ENCODE results near the gene AHRR. TPM values are rescaled to one million over a fixed set of nuclear protein-coding genes. Genes with fewer than 3 reads are reported as not detected.
"Not testable (repeated sequence)": the region's sequence is repeated elsewhere in the genome, so short reads cannot be mapped to it uniquely, and the experiment has no call there.

Gene AHRR
- total RNA-seq, 2 experiments from 2014 or later: 2.2 to 3.4 TPM

DNA sequence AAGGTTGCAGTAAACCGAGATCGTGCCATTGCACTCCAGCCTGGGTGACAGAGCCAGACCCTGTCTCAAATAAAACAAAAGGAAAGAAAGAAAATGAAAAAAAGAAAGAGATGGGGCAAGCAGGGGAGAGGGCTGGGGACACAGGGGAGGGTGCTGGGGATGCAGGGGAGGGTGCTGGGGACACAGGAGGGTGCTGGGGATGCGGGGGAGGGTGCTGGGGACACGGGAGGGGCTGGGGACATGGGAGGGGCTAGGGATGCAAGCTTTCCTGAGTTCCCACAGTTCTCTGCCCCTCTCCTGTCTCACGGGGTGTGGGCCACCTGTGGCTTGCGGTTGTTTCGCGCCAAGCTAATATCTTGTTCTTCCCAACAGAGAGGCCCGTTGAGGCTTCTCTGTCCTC lies 42.9 kb upstream of the AHRR start:
- CTCF ChIA-PET (ENCODE audit: unreplicated experiment): no interaction called here
- Histone ChIP-seq H3K4me1 (ENCODE audit: insufficient read depth, low read length, poor library complexity, severe bottlenecking) (peaks cover 2% of the 10 kb centered on the region), H3K4me2 (ENCODE audit: low read length) (no peak overlapping the region), H3K36me3 (ENCODE audit: insufficient read depth, low read length) (peaks cover 76% of the 10 kb centered on the region), H3K79me2 (ENCODE audit: insufficient read depth, low read depth, low read length) (peaks cover 61% of the 10 kb centered on the region), H2AFZ (ENCODE audit: low read length) (no peak overlapping the region), H3K9me2 (ENCODE audit: insufficient read depth, low read length) (no peaks in the 10 kb centered on the region), H3K9me3 (ENCODE audit: low read length) (no peaks in the 10 kb centered on the region), H3K27ac (ENCODE audit: low read depth, low read length, poor library complexity, severe bottlenecking) (no peak overlapping the region), H4K20me1 (ENCODE audit: insufficient read depth, low read length) (no peaks in the 10 kb centered on the region), H3K4me3 (ENCODE audit: low read depth, low read length, poor library complexity, severe bottlenecking) (no peak overlapping the region)
- no peak for TF ChIP-seq EZH2phosphoT487 (IDR thresholded peaks at IDR 0.05; ENCODE audit: borderline replicate concordance, low read depth, low read length)
- TF ChIP-seq, protein P1, sequence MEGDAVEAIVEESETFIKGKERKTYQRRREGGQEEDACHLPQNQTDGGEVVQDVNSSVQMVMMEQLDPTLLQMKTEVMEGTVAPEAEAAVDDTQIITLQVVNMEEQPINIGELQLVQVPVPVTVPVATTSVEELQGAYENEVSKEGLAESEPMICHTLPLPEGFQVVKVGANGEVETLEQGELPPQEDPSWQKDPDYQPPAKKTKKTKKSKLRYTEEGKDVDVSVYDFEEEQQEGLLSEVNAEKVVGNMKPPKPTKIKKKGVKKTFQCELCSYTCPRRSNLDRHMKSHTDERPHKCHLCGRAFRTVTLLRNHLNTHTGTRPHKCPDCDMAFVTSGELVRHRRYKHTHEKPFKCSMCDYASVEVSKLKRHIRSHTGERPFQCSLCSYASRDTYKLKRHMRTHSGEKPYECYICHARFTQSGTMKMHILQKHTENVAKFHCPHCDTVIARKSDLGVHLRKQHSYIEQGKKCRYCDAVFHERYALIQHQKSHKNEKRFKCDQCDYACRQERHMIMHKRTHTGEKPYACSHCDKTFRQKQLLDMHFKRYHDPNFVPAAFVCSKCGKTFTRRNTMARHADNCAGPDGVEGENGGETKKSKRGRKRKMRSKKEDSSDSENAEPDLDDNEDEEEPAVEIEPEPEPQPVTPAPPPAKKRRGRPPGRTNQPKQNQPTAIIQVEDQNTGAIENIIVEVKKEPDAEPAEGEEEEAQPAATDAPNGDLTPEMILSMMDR (conservative IDR thresholded peaks at IDR 0.05; ENCODE audit: low read length): no peak
- BruUV-seq (replicated peaks): no TSS peak
- intact Hi-C loops (cut with micrococcal nuclease; ENCODE audit: unreplicated experiment): no loop called here
- DNase-seq (ENCODE audit: low spot score): no peak
- POLR2A ChIA-PET: interaction anchor here (0.9 kb wide), 1 partner anchor 13 kb away, joined by 4 read pairs; no protein-coding TSS in a partner anchor

GRCh38 chr5:279051-279665 lies 42.4 kb upstream of the AHRR start:
- BruUV-seq (replicated peaks); CTCF ChIA-PET (ENCODE audit: unreplicated experiment); intact Hi-C loops (cut with micrococcal nuclease; ENCODE audit: unreplicated experiment): not testable (repeated sequence)

DNA sequence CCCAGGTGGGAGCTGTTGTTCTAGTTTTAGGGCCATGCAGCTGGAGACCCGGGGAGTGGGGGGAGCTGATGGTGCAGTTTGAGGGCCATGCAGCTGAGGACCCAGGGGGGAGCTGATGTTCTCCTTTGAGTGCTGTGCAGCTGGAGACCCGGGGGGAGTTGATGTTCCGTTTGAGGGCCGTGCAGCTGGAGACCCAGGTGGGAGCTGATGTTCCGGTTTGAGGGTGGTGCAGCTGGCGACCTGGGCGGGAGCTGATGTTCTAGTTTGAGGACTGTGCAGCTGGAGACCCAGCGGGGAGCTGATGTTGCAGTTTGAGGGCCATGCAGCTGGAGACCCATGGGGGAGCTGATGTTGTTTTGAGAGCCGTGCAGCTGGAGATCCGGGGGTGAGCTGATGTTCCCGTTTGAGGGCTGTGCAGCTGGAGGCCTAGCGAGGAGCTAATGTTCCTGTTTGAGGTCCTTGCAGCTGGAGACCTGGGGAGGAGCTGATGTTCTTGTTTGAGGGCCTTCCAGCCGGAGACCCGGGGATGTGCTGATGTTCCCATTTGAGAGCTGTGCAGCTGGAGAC lies 35.4 kb upstream of the AHRR start:
- Histone ChIP-seq H3K4me1 (ENCODE audit: insufficient read depth, low read length, poor library complexity, severe bottlenecking) (no peaks in the 10 kb centered on the region), H3K4me2 (ENCODE audit: low read length) (no peak overlapping the region), H3K4me3 (ENCODE audit: low read depth, low read length, poor library complexity, severe bottlenecking) (no peak overlapping the region), H3K9me3 (ENCODE audit: low read length) (no peaks in the 10 kb centered on the region), H4K20me1 (ENCODE audit: insufficient read depth, low read length) (no peaks in the 10 kb centered on the region), H3K27ac (ENCODE audit: low read depth, low read length, poor library complexity, severe bottlenecking) (peak overlapping the region; percentile 62), H3K9me2 (ENCODE audit: insufficient read depth, low read length) (no peaks in the 10 kb centered on the region), H3K79me2 (ENCODE audit: insufficient read depth, low read depth, low read length) (peaks cover 66% of the 10 kb centered on the region), H3K36me3 (ENCODE audit: insufficient read depth, low read length) (peaks cover 69% of the 10 kb centered on the region), H2AFZ (ENCODE audit: low read length) (no peak overlapping the region)
- BruUV-seq (replicated peaks): no TSS peak
- TF ChIP-seq EZH2phosphoT487 (IDR thresholded peaks at IDR 0.05; ENCODE audit: borderline replicate concordance, low read depth, low read length): no peak
- TF ChIP-seq, protein P1 (conservative IDR thresholded peaks at IDR 0.05; ENCODE audit: low read length): no peak
- ChIA-PET CTCF (ENCODE audit: unreplicated experiment) (no interaction called here), POLR2A (interaction anchor here (0.8 kb wide), 1 partner anchor 195 kb away, joined by 4 read pairs; no protein-coding TSS in a partner anchor)
- intact Hi-C loops (cut with micrococcal nuclease; ENCODE audit: unreplicated experiment): no loop called here
- peak; percentile 27 for DNase-seq (ENCODE audit: low spot score)

More at GRCh38 chr5:279051-279665, 42.4 kb upstream of the AHRR start:
- H3K36me3 ChIP-seq (ENCODE audit: insufficient read depth, low read length): peaks cover 76% of the 10 kb centered on the region
- H2AFZ ChIP-seq (ENCODE audit: low read length); H3K4me3 ChIP-seq (ENCODE audit: low read depth, low read length, poor library complexity, severe bottlenecking); H4K20me1 ChIP-seq (ENCODE audit: insufficient read depth, low read length); H3K4me1 ChIP-seq (ENCODE audit: insufficient read depth, low read length, poor library complexity, severe bottlenecking); DNase-seq (ENCODE audit: low spot score); H3K27ac ChIP-seq (ENCODE audit: low read depth, low read length, poor library complexity, severe bottlenecking); H3K9me2 ChIP-seq (ENCODE audit: insufficient read depth, low read length); H3K9me3 ChIP-seq (ENCODE audit: low read length); H3K4me2 ChIP-seq (ENCODE audit: low read length); POLR2A ChIA-PET: not testable (repeated sequence)
- peaks cover 61% of the 10 kb centered on the region for H3K79me2 ChIP-seq (ENCODE audit: insufficient read depth, low read depth, low read length)

- Histone ChIP-seq H3K79me2 (ENCODE audit: insufficient read depth, low read depth, low read length) (peaks cover 35% of the 10 kb centered on the region; the same call in 1 of the 2 replicates), H3K36me3 (ENCODE audit: insufficient read depth, low read length) (peaks cover 28% of the 10 kb centered on the region)
- H3K4me3 ChIP-seq (ENCODE audit: low read depth, low read length, poor library complexity, severe bottlenecking); H4K20me1 ChIP-seq (ENCODE audit: insufficient read depth, low read length); BruUV-seq (replicated peaks); H2AFZ ChIP-seq (ENCODE audit: low read length); POLR2A ChIA-PET; H3K9me2 ChIP-seq (ENCODE audit: insufficient read depth, low read length); H3K27ac ChIP-seq (ENCODE audit: low read depth, low read length, poor library complexity, severe bottlenecking); H3K4me1 ChIP-seq (ENCODE audit: insufficient read depth, low read length, poor library complexity, severe bottlenecking); intact Hi-C loops (cut with micrococcal nuclease; ENCODE audit: unreplicated experiment); H3K4me2 ChIP-seq (ENCODE audit: low read length); CTCF ChIA-PET (ENCODE audit: unreplicated experiment); DNase-seq (ENCODE audit: low spot score); H3K9me3 ChIP-seq (ENCODE audit: low read length): not testable (repeated sequence)
Measured at GRCh38 chr5:290200-290599, 31.3 kb upstream of the AHRR start.

DNA sequence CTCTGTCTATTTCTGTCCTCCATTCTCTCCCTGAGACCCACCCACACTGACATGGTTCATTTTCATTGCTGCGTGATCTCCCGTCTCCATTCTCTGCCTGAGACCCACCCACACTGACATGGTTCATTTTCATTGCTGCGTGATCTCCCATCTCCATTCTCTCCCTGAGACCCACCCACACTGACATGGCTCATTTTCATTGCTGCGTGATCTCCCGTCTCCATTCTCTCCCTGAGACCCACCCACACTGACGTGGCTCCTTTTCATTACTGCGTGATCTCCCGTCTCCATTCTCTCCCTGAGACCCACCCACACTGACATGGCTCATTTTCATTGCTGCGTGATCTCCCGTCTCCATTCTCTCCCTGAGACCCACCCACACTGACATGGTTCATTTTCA lies 30.2 kb upstream of the AHRR start:
- H3K9me2 ChIP-seq (ENCODE audit: insufficient read depth, low read length); H3K9me3 ChIP-seq (ENCODE audit: low read length); H4K20me1 ChIP-seq (ENCODE audit: insufficient read depth, low read length); CTCF ChIA-PET (ENCODE audit: unreplicated experiment); H3K4me2 ChIP-seq (ENCODE audit: low read length); intact Hi-C loops (cut with micrococcal nuclease; ENCODE audit: unreplicated experiment); DNase-seq (ENCODE audit: low spot score); H2AFZ ChIP-seq (ENCODE audit: low read length); BruUV-seq (replicated peaks); H3K4me3 ChIP-seq (ENCODE audit: low read depth, low read length, poor library complexity, severe bottlenecking); H3K27ac ChIP-seq (ENCODE audit: low read depth, low read length, poor library complexity, severe bottlenecking); H3K4me1 ChIP-seq (ENCODE audit: insufficient read depth, low read length, poor library complexity, severe bottlenecking): not testable (repeated sequence)
- H3K79me2 ChIP-seq (ENCODE audit: insufficient read depth, low read depth, low read length): peaks cover 26% of the 10 kb centered on the region; the same call in 1 of the 2 replicates
- POLR2A ChIA-PET: interaction anchor here (1.2 kb wide), 1 partner anchor 13 kb away, joined by 4 read pairs; no protein-coding TSS in a partner anchor
- peaks cover 16% of the 10 kb centered on the region for H3K36me3 ChIP-seq (ENCODE audit: insufficient read depth, low read length)

Data from OCI-LY7 (cell line).